WI38 (cell line): Measurements from ENCODE around the gene XPO5.

Experiments
- H3K4me3 ChIP-seq: 2 replicates; pipeline ENCODE4 v1.5.1; 2011; ENCODE audit warnings: low read depth, mild to moderate bottlenecking, control low read depth, low read length
- CTCF ChIP-seq: IDR thresholded peaks from 2 replicates; pipeline ENCODE4 v1.5.1; 2012; ENCODE audit warnings: low read depth, mild to moderate bottlenecking, control low read depth, low read length

The XPO5 gene

DNA sequence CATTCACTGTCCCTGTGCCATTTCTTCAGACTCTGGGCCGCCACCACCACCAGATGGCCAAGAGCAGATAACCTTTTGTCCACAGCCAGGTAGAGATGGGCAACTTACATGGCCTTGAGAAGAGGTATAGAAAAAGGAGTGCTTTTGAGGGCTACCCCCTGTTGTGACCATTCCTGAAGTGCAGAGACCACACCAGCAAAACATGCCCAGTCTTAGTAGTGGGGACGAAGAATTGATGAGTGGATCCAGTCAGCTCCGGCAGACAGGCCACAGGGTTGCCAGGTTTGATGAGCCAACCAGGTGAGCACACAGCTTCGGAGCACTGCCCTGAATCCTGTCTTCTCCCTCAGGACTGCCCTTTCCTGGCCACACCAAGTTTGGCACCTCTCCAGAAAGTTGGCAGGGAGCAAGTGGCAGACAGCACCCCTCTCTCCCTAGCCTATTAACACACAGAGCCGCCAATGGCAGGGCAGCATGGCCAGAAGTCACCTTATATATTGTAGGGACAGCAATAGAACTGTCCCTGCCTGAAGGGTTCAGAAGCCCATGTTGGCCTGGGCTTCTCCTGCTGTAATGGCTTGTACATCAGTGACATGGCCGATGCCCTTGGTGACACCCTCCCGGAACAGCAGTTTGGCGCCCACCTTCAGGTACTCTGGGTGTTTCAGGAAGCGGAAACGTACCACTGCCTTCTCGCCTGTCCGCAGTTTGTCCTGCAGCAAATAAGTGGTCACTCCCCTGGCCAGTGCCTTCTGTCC, 45.4 kb upstream of the XPO5 start:
- no peak for TF ChIP-seq CTCF
- no peak overlapping the region for H3K4me3 ChIP-seq

- H3K4me3 ChIP-seq = no peak overlapping the region
- TF ChIP-seq CTCF = no peak
Observed at GRCh38 chr6:43616725-43617472, 41.1 kb upstream of the XPO5 start.

DNA sequence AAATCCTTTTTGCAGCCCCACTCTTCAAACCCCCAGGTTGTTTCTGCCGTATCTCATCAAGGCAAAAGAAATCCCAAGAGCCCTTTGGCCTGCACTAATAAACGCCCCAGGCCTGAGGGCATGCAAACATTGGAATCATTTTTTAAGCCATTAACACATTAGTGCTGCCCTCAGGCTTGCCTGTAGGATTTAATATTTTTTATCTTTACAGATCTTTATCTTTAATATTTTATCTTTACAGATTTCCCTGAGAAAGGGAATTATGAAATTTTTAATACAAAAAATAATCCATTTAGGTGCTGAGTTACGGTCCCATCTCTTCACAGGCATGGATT, 38.5 kb upstream of the XPO5 start:
- no peak for TF ChIP-seq CTCF
- no peak overlapping the region for H3K4me3 ChIP-seq

- H3K4me3 ChIP-seq = no peak overlapping the region
- TF ChIP-seq CTCF = no peak
Observed at GRCh38 chr6:43613721-43614395, 38.0 kb upstream of the XPO5 start.

DNA sequence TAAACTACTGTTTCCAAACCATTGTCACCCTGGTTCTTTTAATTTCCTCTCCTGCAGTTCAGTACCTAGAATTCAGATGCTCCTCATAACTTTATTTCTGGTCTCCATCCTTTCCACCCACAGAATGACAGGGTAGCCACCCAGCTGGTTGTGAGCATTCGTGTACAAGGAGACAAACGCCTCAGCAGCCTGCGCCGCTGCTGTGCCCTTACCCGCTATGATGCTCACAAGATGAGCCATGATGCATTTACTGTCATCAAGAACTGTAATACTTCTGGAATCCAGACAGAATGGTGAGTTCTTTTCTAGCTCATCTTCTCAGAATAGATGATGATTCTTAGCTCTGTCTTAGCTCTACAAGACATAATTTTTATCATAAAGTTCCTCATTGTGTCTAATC, 34.6 kb upstream of the XPO5 start:
- TF ChIP-seq CTCF = no peak

GRCh38 chr6:43609402-43609801, 33.6 kb upstream of the XPO5 start:
- TF ChIP-seq CTCF = no peak
- no peak overlapping the region for H3K4me3 ChIP-seq

More for the DNA sequence above, 34.6 kb upstream of the XPO5 start:
- H3K4me3 ChIP-seq = no peak overlapping the region

DNA sequence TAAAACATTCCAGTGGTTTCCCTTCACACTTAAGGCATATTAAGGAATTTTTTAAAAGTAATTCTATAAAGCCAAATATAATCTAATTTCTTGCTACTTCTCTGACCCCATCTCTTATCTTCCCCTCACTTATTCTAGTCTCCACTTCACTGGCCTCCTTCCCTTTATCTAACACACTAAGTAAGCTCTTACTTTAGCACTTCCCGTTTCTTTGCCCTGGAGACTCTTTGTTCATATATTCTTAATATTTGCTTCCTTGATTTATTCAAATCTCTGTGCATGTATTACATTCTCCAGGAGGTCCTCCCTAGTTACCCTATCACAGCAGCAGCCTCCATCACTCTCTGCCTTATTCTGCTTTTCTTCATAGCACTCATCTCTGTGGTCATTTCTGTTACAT, 33.0 kb upstream of the XPO5 start:
- H3K4me3 ChIP-seq = no peak overlapping the region
- TF ChIP-seq CTCF = no peak
